Measurements from ENCODE around the gene RPS21. TPM values are rescaled to one million over a fixed set of nuclear protein-coding genes. Genes with fewer than 3 reads are reported as not detected.
"Not testable (repeated sequence)": the region's sequence is repeated elsewhere in the genome, so short reads cannot be mapped to it uniquely, and the experiment has no call there.

Gene RPS21
- total and polyA plus RNA-seq, 2 experiments from 2014 or later: 639 to 1,039 TPM

GRCh38 chr20:62424249-62425107 is 37.6 kb downstream of the RPS21 start:
- no peaks in the 10 kb centered on the region for H3F3A ChIP-seq (ENCODE audit: insufficient read depth)
- TF ChIP-seq EZH2phosphoT487 (IDR thresholded peaks at IDR 0.05; ENCODE audit: insufficient read depth, low read depth) (no peak), EZH2 (IDR thresholded peaks at IDR 0.05; ENCODE audit: insufficient read depth, poor library complexity, severe bottlenecking) (no peak)
- 38 to 43% methylated on average over 20 to 23 of the region's 23 CpGs for WGBS, 2 experiments (ENCODE audit: low coverage in 1 of 2, low lambda C conversion rate in 2 of 2, missing lambda C conversion rate in 2 of 2)
- H3K79me2 ChIP-seq (ENCODE audit: insufficient read depth): no peaks in the 10 kb centered on the region
- in situ Hi-C loops (cut with MboI): no loop called here
- no peak overlapping the region for H2AFZ ChIP-seq
- H3K9ac ChIP-seq: no peak overlapping the region
- no peaks in the 10 kb centered on the region; the same call in 1 of the 2 replicates for H3K27me3 ChIP-seq (replicated peaks; ENCODE audit: insufficient read depth)
- H3K4me3 ChIP-seq: no peak overlapping the region
- no peaks in the 10 kb centered on the region for H4K20me1 ChIP-seq (ENCODE audit: insufficient read depth)
- no peaks in the 10 kb centered on the region for H3K4me1 ChIP-seq (ENCODE audit: insufficient read depth)
- no peaks in the 10 kb centered on the region for H3K36me3 ChIP-seq (ENCODE audit: low read depth)
- no peak overlapping the region for H3K4me2 ChIP-seq (ENCODE audit: unreplicated experiment)
- DNase-seq: no peak
- H3K9me2 ChIP-seq (ENCODE audit: insufficient read depth): no peaks in the 10 kb centered on the region
- H3K27ac ChIP-seq: no peak overlapping the region
- H3K9me3 ChIP-seq (ENCODE audit: low read depth): no peaks in the 10 kb centered on the region

GRCh38 chr20:62425281-62426058 is 38.6 kb downstream of the RPS21 start:
- WGBS, 2 experiments (ENCODE audit: low coverage in 1 of 2, low lambda C conversion rate in 2 of 2, missing lambda C conversion rate in 2 of 2): 52 to 55% methylated on average over 18 to 20 of the region's 21 CpGs
- H3K4me2 ChIP-seq (ENCODE audit: unreplicated experiment): no peak overlapping the region
- H3K36me3 ChIP-seq (ENCODE audit: low read depth): no peaks in the 10 kb centered on the region
- H3F3A ChIP-seq (ENCODE audit: insufficient read depth): no peaks in the 10 kb centered on the region
- H2AFZ ChIP-seq: no peak overlapping the region
- in situ Hi-C loops (cut with MboI): no loop called here
- H3K79me2 ChIP-seq (ENCODE audit: insufficient read depth): no peaks in the 10 kb centered on the region
- no peak overlapping the region for H3K4me3 ChIP-seq
- H3K9ac ChIP-seq: no peak overlapping the region
- no peak for DNase-seq
- H3K27me3 ChIP-seq (replicated peaks; ENCODE audit: insufficient read depth): no peaks in the 10 kb centered on the region; the same call in 1 of the 2 replicates
- no peaks in the 10 kb centered on the region for H4K20me1 ChIP-seq (ENCODE audit: insufficient read depth)
- H3K27ac ChIP-seq: no peak overlapping the region
- no peak for TF ChIP-seq EZH2phosphoT487 (IDR thresholded peaks at IDR 0.05; ENCODE audit: insufficient read depth, low read depth)
- no peak for TF ChIP-seq EZH2 (IDR thresholded peaks at IDR 0.05; ENCODE audit: insufficient read depth, poor library complexity, severe bottlenecking)
- no peaks in the 10 kb centered on the region for H3K9me2 ChIP-seq (ENCODE audit: insufficient read depth)
- no peaks in the 10 kb centered on the region for H3K9me3 ChIP-seq (ENCODE audit: low read depth)
- H3K4me1 ChIP-seq (ENCODE audit: insufficient read depth): no peaks in the 10 kb centered on the region

GRCh38 chr20:62426059-62426348 is 39.1 kb downstream of the RPS21 start:
- H3K4me3 ChIP-seq; H3K79me2 ChIP-seq (ENCODE audit: insufficient read depth); H4K20me1 ChIP-seq (ENCODE audit: insufficient read depth); H3K4me2 ChIP-seq (ENCODE audit: unreplicated experiment); H3K4me1 ChIP-seq (ENCODE audit: insufficient read depth); H3K27me3 ChIP-seq (replicated peaks; ENCODE audit: insufficient read depth); H3K9me2 ChIP-seq (ENCODE audit: insufficient read depth); H2AFZ ChIP-seq; H3K36me3 ChIP-seq (ENCODE audit: low read depth); H3K9me3 ChIP-seq (ENCODE audit: low read depth); H3K27ac ChIP-seq; DNase-seq; in situ Hi-C loops (cut with MboI); H3F3A ChIP-seq (ENCODE audit: insufficient read depth); H3K9ac ChIP-seq: not testable (repeated sequence)
- WGBS, 2 experiments (ENCODE audit: low coverage in 1 of 2, low lambda C conversion rate in 2 of 2, missing lambda C conversion rate in 2 of 2): 84 to 89% methylated on average over 3 to 4 of the region's 4 CpGs

GRCh38 chr20:62426699-62427131 is 39.8 kb downstream of the RPS21 start:
- Histone ChIP-seq H3K9me3 (ENCODE audit: low read depth) (no peaks in the 10 kb centered on the region), H3K79me2 (ENCODE audit: insufficient read depth) (no peaks in the 10 kb centered on the region), H3K36me3 (ENCODE audit: low read depth) (no peaks in the 10 kb centered on the region), H3K4me1 (ENCODE audit: insufficient read depth) (no peaks in the 10 kb centered on the region), H2AFZ (no peak overlapping the region), H3K27ac (no peak overlapping the region), H3K9ac (no peak overlapping the region), H3K4me3 (no peak overlapping the region), H3K27me3 (replicated peaks; ENCODE audit: insufficient read depth) (peaks cover 8% of the 10 kb centered on the region), H3F3A (ENCODE audit: insufficient read depth) (no peaks in the 10 kb centered on the region), H3K9me2 (ENCODE audit: insufficient read depth) (no peaks in the 10 kb centered on the region), H4K20me1 (ENCODE audit: insufficient read depth) (no peaks in the 10 kb centered on the region), H3K4me2 (ENCODE audit: unreplicated experiment) (no peak overlapping the region)
- in situ Hi-C loops (cut with MboI): no loop called here
- 45 to 53% methylated on average over 18 to 21 of the region's 22 CpGs for WGBS, 2 experiments (ENCODE audit: low coverage in 1 of 2, low lambda C conversion rate in 2 of 2, missing lambda C conversion rate in 2 of 2)
- TF ChIP-seq EZH2phosphoT487 (IDR thresholded peaks at IDR 0.05; ENCODE audit: insufficient read depth, low read depth) (no peak), EZH2 (IDR thresholded peaks at IDR 0.05; ENCODE audit: insufficient read depth, poor library complexity, severe bottlenecking) (no peak)
- DNase-seq: no peak

Measured in GM23248 (cell line).